OCI-LY3 (cell line): ENCODE measurements around the gene IPP.

Source experiments
- CTCF ChIP-seq: fragments of 200-600, 300-600 bp; sonication (generic); IDR thresholded peaks from 2 replicates; pipeline ENCODE4 v1.5.1; 2014; ENCODE audit warnings: antibody characterized with exemption, low read length, low read depth
- EZH2phosphoT487 ChIP-seq: fragments of 200-600 bp; shearing (Covaris generic); IDR thresholded peaks from 2 replicates; pipeline ENCODE4 v1.6.1; 2018; ENCODE audit warnings: antibody characterized with exemption, mixed run types, low read depth

DNA sequence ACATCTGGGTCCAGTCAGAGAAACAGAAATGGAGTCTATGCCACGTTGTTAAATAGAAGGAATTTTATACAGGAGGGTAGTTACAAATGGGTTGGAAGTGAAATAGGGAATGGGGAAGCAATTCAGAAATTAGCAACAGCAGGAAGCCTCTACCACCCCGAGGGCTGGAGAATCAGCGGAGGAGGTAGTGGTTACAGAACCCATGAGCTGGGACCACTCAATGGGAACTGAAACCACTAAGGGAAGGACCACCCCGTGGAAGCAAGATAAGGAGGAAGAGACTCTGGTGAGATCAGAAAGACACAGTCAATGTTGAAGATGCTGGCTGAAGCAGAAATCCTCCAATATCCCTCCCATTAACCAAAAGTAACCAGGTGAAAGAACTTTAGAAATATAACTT, 37.5 kb upstream of the IPP start:
- TF ChIP-seq CTCF = no peak
- no peak for TF ChIP-seq EZH2phosphoT487
